Ovary (tissue), 3 donors: ENCODE results near the gene DUSP6.

Source experiments
- CTCF ChIP-seq, 3 donors: fragments of 450-650 bp in 2 of 3; fragments of 200-600 bp in 1 of 3; IDR thresholded peaks; one replicate each; pipeline versions ENCODE4 v1.5.1 to v1.8.0; 2016 to 2022; ENCODE audit warnings: antibody characterized with exemption in 3 of 3, mild to moderate bottlenecking in 1 of 3
- EP300 ChIP-seq: sonication (generic); formaldehyde crosslinking; IDR thresholded peaks from one replicate; pipeline ENCODE4 v1.6.1; 2017; ENCODE audit warnings: antibody characterized with exemption
- POLR2A ChIP-seq: fragments of 450-650 bp; IDR thresholded peaks from one replicate; pipeline ENCODE4 v1.6.1; 2017; ENCODE audit warnings: antibody characterized with exemption, mild to moderate bottlenecking, moderate library complexity
- donor health status: DM: no; HTN: no; CAD: no.

- TF ChIP-seq CTCF (IDR thresholded peaks at IDR 0.05): no peak
- no peak for TF ChIP-seq POLR2A
- no peak for TF ChIP-seq EP300
Observed at GRCh38 chr12:89350260-89350629, 2.1 kb downstream of the DUSP6 start.
